ENCODE measurements around the gene PLCH1. TPM values are rescaled to one million over a fixed set of nuclear protein-coding genes. Genes with fewer than 3 reads are reported as not detected.

PLCH1 gene
- total and polyA plus RNA-seq, 2 of the 8 experiments (the other 6 are each of a cell fraction or from before 2014, with no cell fraction given), result 5.8 to 17.2 TPM

- TF ChIP-seq EGR1 (IDR thresholded peaks at IDR 0.05; ENCODE audit: borderline replicate concordance, low read depth, low read length) (peak; percentile 74), CHD7 (IDR thresholded peaks at IDR 0.05; ENCODE audit: insufficient replicate concordance, low read length) (peak; percentile 42), BACH1 (IDR thresholded peaks at IDR 0.05; ENCODE audit: low read length) (no peak), TCF12 (IDR thresholded peaks at IDR 0.05; ENCODE audit: low read depth, low read length) (0 out of 2 replicates have a peak, but pooled peaks have one; percentile 4), SRF (IDR thresholded peaks at IDR 0.05; ENCODE audit: low read depth, low read length) (no peak), ATF2 (IDR thresholded peaks at IDR 0.05; ENCODE audit: low read length) (0 out of 2 replicates have a peak, but pooled peaks have one; percentile 29), ZNF274 (IDR thresholded peaks at IDR 0.05; ENCODE audit: borderline replicate concordance, extremely low read depth, low read length) (no peak), NRF1 (IDR thresholded peaks at IDR 0.05; ENCODE audit: low read depth, low read length) (no peak), POU5F1 (IDR thresholded peaks at IDR 0.05; ENCODE audit: low read depth, low read length) (peak; percentile 72; the same call in 1 of the 2 replicates)
Measured at GRCh38 chr3:155744626-155745324, at the start of gene PLCH1 (continued).

Measured in H1 (cell line).